Endothelial cell of umbilical vein (primary cell): ENCODE data around the gene NEDD9.

ENCODE experiments used
- EZH2 ChIP-seq: IDR thresholded peaks from 2 replicates; pipeline ENCODE4 v1.6.1; 2012; ENCODE audit warnings: borderline replicate concordance, low read depth, mild to moderate bottlenecking, moderate library complexity, low read length, inconsistent platforms; ENCODE audit not compliant: severe bottlenecking
- FOS ChIP-seq: IDR thresholded peaks from 2 replicates; pipeline ENCODE4 v1.6.1; 2011; ENCODE audit warnings: mild to moderate bottlenecking, low read length, moderate library complexity, borderline replicate concordance; ENCODE audit not compliant: insufficient read depth
- GATA2 ChIP-seq: IDR thresholded peaks from 2 replicates; pipeline ENCODE4 v1.7.0; 2011; ENCODE audit warnings: low read depth, mild to moderate bottlenecking, moderate library complexity, mixed read lengths, low read length; ENCODE audit not compliant: insufficient read length, insufficient read depth
- POLR2A ChIP-seq: IDR thresholded peaks from 2 replicates; pipeline ENCODE4 v1.6.1; 2012; ENCODE audit warnings: low read depth, mild to moderate bottlenecking, control low read depth, low read length
- POLR2AphosphoS5 ChIP-seq: IDR thresholded peaks from 2 replicates; pipeline ENCODE4 v1.6.1; 2012; ENCODE audit warnings: low read depth, mild to moderate bottlenecking, control low read depth, low read length, moderate library complexity; ENCODE audit not compliant: insufficient read depth
- TF ChIP-seq, protein P1 (sequence below), 2 donors: IDR thresholded peaks; 1 replicate in 1 of 2; 2 replicates in 1 of 2; pipeline ENCODE4 v1.5.1; 2011; ENCODE audit warnings: low read length in 2 of 2, mild to moderate bottlenecking in 2 of 2, moderate library complexity in 2 of 2, control low read depth in 1 of 2, inconsistent platforms in 1 of 2, low read depth in 1 of 2; ENCODE audit not compliant: insufficient read depth in 1 of 2; ENCODE audit errors: extremely low read depth in 1 of 2
- TF ChIP-seq, protein P2 (sequence below): IDR thresholded peaks from 2 replicates; pipeline ENCODE4 v1.6.1; 2011; ENCODE audit not compliant: insufficient read depth, insufficient read length

DNA sequence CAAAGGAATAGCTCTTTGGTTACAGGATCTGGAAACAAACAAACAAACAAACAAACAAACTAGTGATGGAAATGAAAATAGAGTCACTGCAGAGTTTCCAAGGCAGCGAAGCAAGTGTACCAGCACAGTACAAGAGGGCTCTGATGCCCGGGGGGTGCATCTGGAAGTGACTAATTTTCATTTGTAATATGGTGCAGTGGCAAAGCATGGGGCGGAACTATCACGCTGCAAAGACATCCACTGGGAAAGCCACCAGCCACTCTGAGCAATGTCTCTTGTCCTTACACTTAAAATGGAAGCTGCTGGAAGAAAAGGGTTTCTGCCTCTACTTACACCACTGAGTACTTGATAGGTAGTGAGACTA is 44.4 kb upstream of the NEDD9 start:
- TF ChIP-seq, protein P1, sequence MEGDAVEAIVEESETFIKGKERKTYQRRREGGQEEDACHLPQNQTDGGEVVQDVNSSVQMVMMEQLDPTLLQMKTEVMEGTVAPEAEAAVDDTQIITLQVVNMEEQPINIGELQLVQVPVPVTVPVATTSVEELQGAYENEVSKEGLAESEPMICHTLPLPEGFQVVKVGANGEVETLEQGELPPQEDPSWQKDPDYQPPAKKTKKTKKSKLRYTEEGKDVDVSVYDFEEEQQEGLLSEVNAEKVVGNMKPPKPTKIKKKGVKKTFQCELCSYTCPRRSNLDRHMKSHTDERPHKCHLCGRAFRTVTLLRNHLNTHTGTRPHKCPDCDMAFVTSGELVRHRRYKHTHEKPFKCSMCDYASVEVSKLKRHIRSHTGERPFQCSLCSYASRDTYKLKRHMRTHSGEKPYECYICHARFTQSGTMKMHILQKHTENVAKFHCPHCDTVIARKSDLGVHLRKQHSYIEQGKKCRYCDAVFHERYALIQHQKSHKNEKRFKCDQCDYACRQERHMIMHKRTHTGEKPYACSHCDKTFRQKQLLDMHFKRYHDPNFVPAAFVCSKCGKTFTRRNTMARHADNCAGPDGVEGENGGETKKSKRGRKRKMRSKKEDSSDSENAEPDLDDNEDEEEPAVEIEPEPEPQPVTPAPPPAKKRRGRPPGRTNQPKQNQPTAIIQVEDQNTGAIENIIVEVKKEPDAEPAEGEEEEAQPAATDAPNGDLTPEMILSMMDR (IDR thresholded peaks at IDR 0.05; ENCODE audit: extremely low read depth in 1 of 2, insufficient read depth in 1 of 2, low read depth in 1 of 2, low read length in 2 of 2), result no peak
- TF ChIP-seq, protein P2, sequence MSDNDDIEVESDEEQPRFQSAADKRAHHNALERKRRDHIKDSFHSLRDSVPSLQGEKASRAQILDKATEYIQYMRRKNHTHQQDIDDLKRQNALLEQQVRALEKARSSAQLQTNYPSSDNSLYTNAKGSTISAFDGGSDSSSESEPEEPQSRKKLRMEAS, result no peak
- TF ChIP-seq EZH2 (no peak), POLR2AphosphoS5 (no peak), POLR2A (no peak), GATA2 (no peak), FOS (no peak)
